OCI-LY1 (cell line): Measurements from ENCODE around the gene NAV2.

Experiments
- EZH2 ChIP-seq: fragments of 200-600 bp; sonication (generic), shearing (Covaris generic); IDR thresholded peaks from 2 replicates; pipeline ENCODE4 v1.8.0; 2017; ENCODE audit warnings: borderline replicate concordance, mixed run types, mild to moderate bottlenecking, antibody characterized with exemption, low read length, moderate library complexity, mixed read lengths
- TF ChIP-seq, protein P1 (sequence below): fragments of 200-600 bp; sonication (generic), shearing (Covaris generic); IDR thresholded peaks from 2 replicates; pipeline ENCODE4 v1.5.1; 2017; ENCODE audit warnings: mild to moderate bottlenecking, antibody characterized with exemption, low read length, moderate library complexity, mixed read lengths

DNA sequence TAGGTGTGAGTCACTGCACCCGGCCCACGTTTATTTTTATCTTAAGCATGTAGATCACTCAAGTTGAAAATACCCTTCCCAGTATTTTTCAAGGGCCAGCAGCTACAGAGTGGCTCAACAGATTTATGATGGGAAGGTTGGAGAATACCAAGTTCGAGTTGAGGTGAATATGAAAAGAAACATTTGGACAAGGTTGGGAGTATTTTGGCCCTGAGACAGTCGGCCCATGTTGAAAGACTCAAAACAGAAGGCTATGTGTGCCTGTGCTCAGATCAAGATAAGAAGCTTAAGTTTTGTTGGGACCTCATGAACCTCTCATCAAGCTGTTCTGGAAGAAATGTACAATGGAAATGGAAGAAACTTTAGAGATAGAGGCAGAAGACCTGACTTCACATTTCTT, 248.6 kb downstream of the NAV2 start:
- TF ChIP-seq, protein P1, sequence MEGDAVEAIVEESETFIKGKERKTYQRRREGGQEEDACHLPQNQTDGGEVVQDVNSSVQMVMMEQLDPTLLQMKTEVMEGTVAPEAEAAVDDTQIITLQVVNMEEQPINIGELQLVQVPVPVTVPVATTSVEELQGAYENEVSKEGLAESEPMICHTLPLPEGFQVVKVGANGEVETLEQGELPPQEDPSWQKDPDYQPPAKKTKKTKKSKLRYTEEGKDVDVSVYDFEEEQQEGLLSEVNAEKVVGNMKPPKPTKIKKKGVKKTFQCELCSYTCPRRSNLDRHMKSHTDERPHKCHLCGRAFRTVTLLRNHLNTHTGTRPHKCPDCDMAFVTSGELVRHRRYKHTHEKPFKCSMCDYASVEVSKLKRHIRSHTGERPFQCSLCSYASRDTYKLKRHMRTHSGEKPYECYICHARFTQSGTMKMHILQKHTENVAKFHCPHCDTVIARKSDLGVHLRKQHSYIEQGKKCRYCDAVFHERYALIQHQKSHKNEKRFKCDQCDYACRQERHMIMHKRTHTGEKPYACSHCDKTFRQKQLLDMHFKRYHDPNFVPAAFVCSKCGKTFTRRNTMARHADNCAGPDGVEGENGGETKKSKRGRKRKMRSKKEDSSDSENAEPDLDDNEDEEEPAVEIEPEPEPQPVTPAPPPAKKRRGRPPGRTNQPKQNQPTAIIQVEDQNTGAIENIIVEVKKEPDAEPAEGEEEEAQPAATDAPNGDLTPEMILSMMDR: no peak
- no peak for TF ChIP-seq EZH2
